ENCODE results near the gene DNAI4.

Gene DNAI4

DNA sequence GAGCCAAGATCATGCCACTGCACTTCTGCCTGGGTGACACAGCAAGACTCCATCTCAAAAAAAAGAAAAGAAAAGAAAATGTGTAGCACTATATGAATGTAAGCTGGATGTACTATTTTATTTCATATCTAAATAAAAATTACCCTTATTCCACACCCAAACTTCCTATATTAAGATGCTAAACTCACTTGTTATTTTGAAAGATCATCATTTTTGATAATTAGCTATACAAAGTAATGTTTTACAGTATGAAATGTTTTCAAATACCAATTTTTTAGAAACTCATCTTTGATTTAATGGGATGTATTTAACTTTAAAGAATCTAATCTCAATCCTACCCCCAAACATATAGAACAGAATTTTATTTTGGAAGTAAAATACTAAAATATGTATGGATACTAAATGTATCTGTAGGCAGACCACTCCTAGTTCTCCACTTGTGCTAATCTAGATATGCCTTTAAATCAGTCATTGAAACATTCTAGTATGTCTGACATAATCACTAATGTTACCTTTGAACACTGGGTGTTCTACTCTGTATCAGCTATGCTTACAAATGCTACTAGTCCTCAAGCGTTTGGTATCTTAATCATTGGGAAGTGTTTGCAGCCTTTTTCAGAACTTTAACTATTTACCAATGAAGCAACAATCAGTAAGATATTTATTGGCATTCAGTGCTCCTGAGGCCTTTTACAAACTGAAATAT lies 13.0 kb upstream of the DNAI4 start:
- peaks cover 66% of the 10 kb centered on the region for H3K36me3 Mint-ChIP-seq (ENCODE audit: low read depth)
- DNase-seq: no peak
- no peaks in the 10 kb centered on the region for H3K27me3 Mint-ChIP-seq
- no peak overlapping the region for H3K4me3 Mint-ChIP-seq
- H3K27ac Mint-ChIP-seq: peak overlapping the region; percentile 76
- peaks cover 86% of the 10 kb centered on the region for H3K4me1 Mint-ChIP-seq (ENCODE audit: low read depth)
- no peaks in the 10 kb centered on the region for H3K9me3 Mint-ChIP-seq

DNA sequence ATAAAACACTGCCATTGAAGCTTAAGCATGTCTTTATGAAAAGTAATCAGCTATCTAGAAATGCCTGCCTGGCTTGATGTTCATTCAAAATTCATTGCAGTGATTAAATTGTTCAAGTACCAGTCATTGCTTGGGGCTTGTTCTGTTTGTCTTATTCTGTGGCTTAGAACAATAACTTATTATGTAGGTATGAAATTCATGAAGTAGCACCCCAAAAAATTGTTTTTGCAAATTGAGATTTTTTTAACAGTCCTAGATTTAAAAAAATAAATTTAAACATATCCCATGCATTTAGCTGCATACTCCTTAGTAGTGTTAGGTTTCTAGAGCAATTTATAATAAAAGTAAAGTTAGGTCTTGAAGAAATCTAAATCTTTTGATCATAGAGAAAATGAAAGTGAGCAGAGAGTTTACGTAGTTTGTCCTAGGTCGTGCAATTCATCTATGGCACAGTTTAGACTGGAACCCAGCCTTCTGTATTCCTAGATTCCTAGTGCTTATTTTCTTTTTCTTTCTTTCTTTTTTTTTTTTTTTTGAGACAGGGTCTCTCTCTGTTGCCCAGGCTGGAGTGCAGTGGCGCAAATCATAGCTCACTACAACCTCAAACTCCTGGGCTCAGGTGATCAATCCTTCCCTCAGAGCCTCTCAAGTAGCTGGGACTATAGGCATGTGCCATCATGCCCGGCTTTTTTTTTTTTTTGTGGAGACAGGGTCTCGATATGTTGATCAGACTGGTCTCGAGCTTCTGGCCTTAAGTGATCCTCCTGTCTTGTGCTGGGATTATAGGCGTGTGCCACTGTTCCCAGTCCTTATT lies 9.4 kb upstream of the DNAI4 start:
- Mint-ChIP-seq H3K4me1 (ENCODE audit: low read depth) (peaks cover 69% of the 10 kb centered on the region), H3K4me3 (peak overlapping the region; percentile 86), H3K27me3 (no peaks in the 10 kb centered on the region), H3K27ac (peak overlapping the region; percentile 89), H3K9me3 (no peaks in the 10 kb centered on the region), H3K36me3 (ENCODE audit: low read depth) (peaks cover 58% of the 10 kb centered on the region)
- DNase-seq: no peak

DNA sequence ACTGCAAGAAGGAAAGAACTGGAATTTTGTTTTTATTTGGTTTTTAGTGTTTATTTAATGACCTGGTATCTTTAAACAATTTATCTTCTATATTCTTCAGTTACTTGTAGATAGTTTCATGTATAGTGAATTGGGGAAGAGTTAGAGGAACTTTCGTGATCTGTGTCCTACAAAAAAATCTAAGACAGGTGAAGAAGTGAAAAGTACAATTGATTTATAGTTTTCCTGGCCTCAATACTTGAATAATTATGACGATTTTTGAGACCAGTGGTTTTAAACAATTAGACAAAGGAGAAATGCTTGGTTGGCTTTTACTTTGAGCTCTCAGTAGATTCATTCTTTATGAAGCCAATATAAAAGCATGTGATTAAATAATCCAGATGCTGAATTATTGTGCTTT lies 7.6 kb upstream of the DNAI4 start:
- Mint-ChIP-seq H3K4me1 (ENCODE audit: low read depth) (peaks cover 64% of the 10 kb centered on the region), H3K27ac (peak overlapping the region; percentile 88), H3K36me3 (ENCODE audit: low read depth) (peaks cover 57% of the 10 kb centered on the region), H3K27me3 (no peaks in the 10 kb centered on the region), H3K9me3 (no peaks in the 10 kb centered on the region), H3K4me3 (peak overlapping the region; percentile 86)
- DNase-seq: no peak

DNA sequence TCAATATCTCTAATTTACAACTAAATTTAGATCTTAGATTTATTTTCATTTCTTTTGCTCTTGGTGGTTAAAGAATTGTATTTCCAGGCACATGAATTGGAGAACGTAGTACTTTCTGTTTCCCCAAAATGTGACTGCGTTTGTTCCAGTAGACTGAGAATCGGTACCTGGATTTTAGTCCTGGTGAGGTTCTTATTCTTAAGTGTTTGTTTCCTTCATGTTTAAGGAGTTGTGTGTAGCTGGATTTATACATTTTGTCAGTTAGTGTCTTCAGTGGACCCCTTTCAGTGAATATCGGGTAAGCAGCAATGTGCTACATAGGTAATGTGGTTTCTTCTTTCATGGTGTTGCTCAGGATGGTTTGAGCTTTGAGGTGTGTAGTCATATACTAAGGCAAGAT lies 6.9 kb upstream of the DNAI4 start:
- H3K36me3 Mint-ChIP-seq (ENCODE audit: low read depth): peaks cover 57% of the 10 kb centered on the region
- H3K9me3 Mint-ChIP-seq: no peaks in the 10 kb centered on the region
- H3K27ac Mint-ChIP-seq: peak overlapping the region; percentile 95
- H3K4me3 Mint-ChIP-seq: peak overlapping the region; percentile 86
- H3K27me3 Mint-ChIP-seq: no peaks in the 10 kb centered on the region
- H3K4me1 Mint-ChIP-seq (ENCODE audit: low read depth): peaks cover 62% of the 10 kb centered on the region
- no peak for DNase-seq

DNA sequence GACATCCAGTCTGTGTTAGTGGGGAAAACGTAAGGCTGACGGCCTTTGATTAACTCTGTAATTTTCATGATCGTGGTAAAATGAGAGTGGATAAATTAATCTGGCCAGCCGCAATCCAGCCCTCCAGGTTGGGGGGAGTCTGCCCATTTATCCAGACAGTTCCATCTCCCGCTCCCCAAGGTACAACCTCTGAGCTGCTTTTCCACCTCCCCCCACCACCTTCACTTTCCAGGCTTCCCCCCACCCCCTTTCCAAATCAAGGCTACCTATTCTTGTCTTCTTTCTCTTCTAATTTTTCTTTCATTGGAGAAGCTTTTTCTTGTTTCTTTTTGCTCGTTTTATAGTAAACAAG lies 6.1 kb upstream of the DNAI4 start:
- H3K4me1 Mint-ChIP-seq (ENCODE audit: low read depth): peaks cover 64% of the 10 kb centered on the region
- peaks cover 61% of the 10 kb centered on the region for H3K36me3 Mint-ChIP-seq (ENCODE audit: low read depth)
- no peak for DNase-seq
- peak overlapping the region; percentile 95 for H3K27ac Mint-ChIP-seq
- no peaks in the 10 kb centered on the region for H3K9me3 Mint-ChIP-seq
- H3K4me3 Mint-ChIP-seq: peak overlapping the region; percentile 86
- no peaks in the 10 kb centered on the region for H3K27me3 Mint-ChIP-seq

DNA sequence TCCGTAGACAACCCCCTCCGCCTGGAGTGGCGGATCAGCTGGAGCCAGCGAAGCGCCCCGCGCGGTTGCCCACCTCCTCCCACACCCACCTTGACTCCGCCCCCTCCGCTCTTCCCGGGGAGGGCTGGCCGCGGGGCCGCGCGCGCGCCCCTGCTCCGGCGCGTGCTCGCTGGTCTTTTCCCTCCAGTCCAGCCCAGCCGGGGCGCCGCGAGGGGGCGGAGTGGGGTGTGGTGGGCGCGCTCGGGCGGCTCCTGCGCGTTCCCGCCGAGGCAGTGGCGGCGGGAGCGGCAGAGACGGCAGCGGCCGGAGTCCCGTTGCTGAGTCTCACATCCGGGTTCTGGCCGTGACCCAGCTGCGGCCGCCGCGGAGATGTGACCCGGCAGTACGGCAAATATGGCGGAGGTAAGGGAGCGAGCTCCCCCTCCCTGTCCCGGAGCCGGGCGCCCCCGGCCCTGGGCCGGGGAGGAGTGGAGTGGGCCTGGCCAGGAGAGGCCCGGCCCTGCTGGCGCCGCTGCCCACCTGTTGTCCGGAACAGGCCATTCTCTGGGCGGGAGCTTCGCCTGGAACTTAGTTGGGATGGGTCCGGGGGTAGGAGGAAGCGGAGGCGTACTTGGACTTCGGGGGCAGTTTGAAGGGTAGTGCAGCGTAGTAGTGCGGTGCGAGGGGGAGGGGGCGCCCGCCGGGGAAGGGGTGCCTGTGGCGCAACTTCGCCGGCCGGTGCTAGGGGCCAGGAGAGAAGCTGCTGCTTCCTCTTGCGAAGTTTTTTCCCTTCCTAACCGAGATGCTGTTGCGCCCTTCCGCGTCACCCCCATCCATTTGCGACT lies 5.6 kb upstream of the DNAI4 start:
- Mint-ChIP-seq H3K4me3 (peak overlapping the region; percentile 86), H3K27me3 (no peaks in the 10 kb centered on the region), H3K27ac (peak overlapping the region; percentile 95), H3K36me3 (ENCODE audit: low read depth) (peaks cover 62% of the 10 kb centered on the region), H3K4me1 (ENCODE audit: low read depth) (peaks cover 61% of the 10 kb centered on the region), H3K9me3 (no peaks in the 10 kb centered on the region)
- peak; percentile 95 for DNase-seq

DNA sequence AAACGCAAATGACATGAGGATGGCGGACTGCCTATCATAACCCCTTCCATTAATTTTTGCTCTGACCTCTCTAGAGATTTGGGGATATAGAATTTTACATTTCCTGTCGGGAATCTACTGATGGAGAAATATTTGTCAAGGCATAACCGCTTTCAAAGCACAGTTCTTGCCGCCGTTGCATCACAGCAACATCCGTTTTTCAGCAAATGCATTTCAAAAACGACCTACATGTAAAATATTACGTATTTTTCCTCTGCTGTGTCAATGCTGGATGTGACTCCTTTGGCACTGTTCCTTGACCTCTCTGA lies 5.0 kb upstream of the DNAI4 start:
- peaks cover 56% of the 10 kb centered on the region for H3K4me1 Mint-ChIP-seq (ENCODE audit: low read depth)

DNA sequence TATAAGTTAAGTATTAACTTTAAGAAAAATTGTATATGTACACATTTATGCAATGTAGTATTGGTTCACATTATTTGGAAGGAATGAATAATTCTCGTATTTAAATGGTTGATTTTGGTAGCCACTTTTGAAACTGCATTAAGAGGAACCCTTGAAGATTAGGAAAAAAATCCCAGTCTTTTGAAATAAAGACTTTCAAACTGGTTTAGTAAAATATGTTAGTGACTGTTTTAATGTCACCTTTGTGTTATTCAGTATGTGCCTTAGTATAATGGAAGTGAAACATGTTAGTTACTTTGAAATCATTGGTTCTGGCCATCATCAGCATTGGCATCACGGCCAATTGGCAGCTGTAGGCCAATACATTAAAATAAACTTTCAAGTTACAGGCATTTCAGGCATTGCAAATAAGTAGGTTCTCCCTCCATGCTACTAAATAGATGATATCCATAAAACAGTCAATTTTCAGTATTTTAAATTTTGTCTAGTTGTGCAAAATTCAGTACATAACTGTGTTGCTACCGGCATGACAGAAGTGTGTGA lies 4.6 kb upstream of the DNAI4 start:
- H3K27me3 Mint-ChIP-seq: no peaks in the 10 kb centered on the region
- H3K4me3 Mint-ChIP-seq: peak overlapping the region; percentile 86
- H3K9me3 Mint-ChIP-seq: no peaks in the 10 kb centered on the region
- DNase-seq: no peak
- H3K36me3 Mint-ChIP-seq (ENCODE audit: low read depth): peaks cover 67% of the 10 kb centered on the region
- H3K27ac Mint-ChIP-seq: peak overlapping the region; percentile 95
- peaks cover 53% of the 10 kb centered on the region for H3K4me1 Mint-ChIP-seq (ENCODE audit: low read depth)

More for the DNA sequence above, 5.0 kb upstream of the DNAI4 start:
- no peak for DNase-seq
- Mint-ChIP-seq H3K27me3 (no peaks in the 10 kb centered on the region), H3K36me3 (ENCODE audit: low read depth) (peaks cover 63% of the 10 kb centered on the region), H3K9me3 (no peaks in the 10 kb centered on the region), H3K4me3 (peak overlapping the region; percentile 86), H3K27ac (peak overlapping the region; percentile 95)

DNA sequence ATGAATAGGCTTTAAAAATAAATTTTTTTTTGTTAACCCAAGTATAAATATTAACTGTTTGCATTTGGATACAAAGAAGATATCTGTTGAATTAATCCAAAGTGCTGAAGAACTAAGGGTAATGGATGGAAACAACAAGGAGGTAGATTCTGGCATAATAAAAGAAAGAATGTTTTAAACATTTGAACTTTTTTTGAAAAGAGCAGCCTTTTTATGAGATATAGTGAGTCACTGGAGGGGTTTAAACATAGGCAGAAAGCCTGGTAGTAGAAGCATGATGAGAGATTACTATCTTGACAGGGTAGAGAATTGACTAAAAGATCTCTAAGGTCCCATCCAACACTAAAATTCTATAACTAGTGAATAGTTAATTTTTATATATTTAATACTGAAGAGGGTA lies 2.9 kb upstream of the DNAI4 start:
- no peaks in the 10 kb centered on the region for H3K27me3 Mint-ChIP-seq
- no peak overlapping the region for H3K4me3 Mint-ChIP-seq
- H3K4me1 Mint-ChIP-seq (ENCODE audit: low read depth): peaks cover 51% of the 10 kb centered on the region
- DNase-seq: no peak
- peaks cover 62% of the 10 kb centered on the region for H3K36me3 Mint-ChIP-seq (ENCODE audit: low read depth)
- no peak overlapping the region for H3K27ac Mint-ChIP-seq
- H3K9me3 Mint-ChIP-seq: no peaks in the 10 kb centered on the region

DNA sequence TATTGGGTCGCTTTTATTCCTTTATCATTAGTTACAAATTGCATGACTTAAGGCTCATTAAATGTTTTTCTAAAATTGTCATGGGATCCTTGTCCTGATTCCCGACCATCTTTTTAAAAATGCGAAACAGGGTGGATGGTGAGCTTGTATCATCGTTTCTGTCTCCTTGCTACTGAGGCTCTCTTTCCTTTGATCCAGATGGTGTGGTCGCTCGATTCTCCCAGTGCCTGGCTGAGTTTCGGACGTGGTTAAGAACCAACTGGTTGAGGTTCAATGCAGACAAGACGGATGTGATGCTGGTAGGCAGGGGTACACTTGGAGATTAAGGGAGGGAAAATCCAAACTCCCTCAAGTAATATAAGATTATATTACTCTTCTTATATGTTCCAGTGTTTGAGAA lies 1.3 kb upstream of the DNAI4 start:
- Mint-ChIP-seq H3K4me1 (ENCODE audit: low read depth) (peaks cover 51% of the 10 kb centered on the region), H3K27me3 (no peaks in the 10 kb centered on the region), H3K36me3 (ENCODE audit: low read depth) (peaks cover 51% of the 10 kb centered on the region), H3K27ac (peak overlapping the region; percentile 99), H3K9me3 (no peaks in the 10 kb centered on the region), H3K4me3 (peak overlapping the region; percentile 96)
- no peak for DNase-seq

DNA sequence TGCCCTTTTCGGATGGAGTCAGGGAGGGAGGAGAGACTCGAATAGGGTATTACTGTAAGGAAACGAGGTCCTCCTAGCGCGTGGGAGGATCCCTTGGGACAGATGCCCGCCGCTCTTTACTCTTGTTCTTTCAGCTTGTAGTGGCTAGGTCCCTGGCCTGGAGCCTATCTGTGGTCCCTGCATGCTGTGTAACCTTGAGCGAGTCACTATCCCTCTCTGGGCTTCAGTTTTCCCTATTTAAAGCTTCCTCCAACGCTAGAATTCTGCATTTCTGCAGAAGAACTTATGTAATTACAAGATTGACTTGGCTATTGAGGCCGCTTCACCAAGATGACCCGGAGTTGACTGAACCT lies 878 bp upstream of the DNAI4 start:
- Mint-ChIP-seq H3K27me3 (no peaks in the 10 kb centered on the region), H3K36me3 (ENCODE audit: low read depth) (peaks cover 47% of the 10 kb centered on the region), H3K27ac (peak overlapping the region; percentile 99), H3K4me1 (ENCODE audit: low read depth) (peaks cover 54% of the 10 kb centered on the region), H3K4me3 (peak overlapping the region; percentile 96), H3K9me3 (no peaks in the 10 kb centered on the region)
- no peak for DNase-seq

DNA sequence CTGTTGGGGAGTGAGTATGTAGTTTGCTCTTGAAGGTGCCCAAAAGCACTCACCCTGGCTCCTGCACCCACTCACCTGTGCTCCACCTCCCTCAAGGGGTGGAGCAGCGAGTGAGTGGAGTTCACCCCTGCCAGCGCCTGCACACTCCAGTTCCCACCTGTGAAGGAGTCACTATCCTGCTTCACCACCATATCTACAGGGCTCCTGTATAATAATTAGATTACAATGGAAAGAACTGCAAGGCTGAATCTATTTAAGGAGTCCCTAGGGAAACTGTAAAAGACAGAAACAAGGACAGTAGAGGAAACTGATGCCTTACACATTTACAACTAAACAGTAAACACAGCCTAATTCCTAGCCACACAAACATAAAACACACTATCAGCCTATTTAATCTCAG lies 4.1 kb downstream of the DNAI4 start:
- no peak overlapping the region for H3K4me3 Mint-ChIP-seq
- peaks cover 22% of the 10 kb centered on the region for H3K4me1 Mint-ChIP-seq (ENCODE audit: low read depth)
- DNase-seq: no peak
- peaks cover 4% of the 10 kb centered on the region for H3K9me3 Mint-ChIP-seq
- no peak overlapping the region for H3K27ac Mint-ChIP-seq
- peaks cover 39% of the 10 kb centered on the region for H3K36me3 Mint-ChIP-seq (ENCODE audit: low read depth)
- H3K27me3 Mint-ChIP-seq: no peaks in the 10 kb centered on the region

DNA sequence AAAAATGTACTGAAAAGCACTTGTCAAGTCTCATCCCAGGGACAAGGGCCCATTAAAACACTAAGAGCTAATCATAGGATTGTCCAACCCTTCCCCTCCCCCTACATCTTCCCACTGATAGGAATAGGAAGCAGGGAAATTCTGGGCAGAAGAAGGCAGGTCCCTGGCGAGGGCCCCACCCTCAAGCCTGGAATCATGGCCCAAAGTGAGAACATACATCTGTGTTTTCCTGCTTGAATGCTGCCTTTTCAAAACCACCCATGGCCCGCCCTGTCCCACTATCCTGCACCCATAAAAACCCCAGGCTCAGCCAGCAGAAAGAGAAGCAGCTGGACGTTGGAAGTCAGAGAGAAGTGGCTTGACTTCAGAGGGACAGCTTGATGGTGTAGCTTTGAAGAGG lies 4.8 kb downstream of the DNAI4 start:
- Mint-ChIP-seq H3K4me3 (no peak overlapping the region), H3K27me3 (no peaks in the 10 kb centered on the region), H3K9me3 (peaks cover 4% of the 10 kb centered on the region), H3K27ac (no peak overlapping the region), H3K36me3 (ENCODE audit: low read depth) (peaks cover 32% of the 10 kb centered on the region), H3K4me1 (ENCODE audit: low read depth) (peaks cover 22% of the 10 kb centered on the region)
- no peak for DNase-seq

DNA sequence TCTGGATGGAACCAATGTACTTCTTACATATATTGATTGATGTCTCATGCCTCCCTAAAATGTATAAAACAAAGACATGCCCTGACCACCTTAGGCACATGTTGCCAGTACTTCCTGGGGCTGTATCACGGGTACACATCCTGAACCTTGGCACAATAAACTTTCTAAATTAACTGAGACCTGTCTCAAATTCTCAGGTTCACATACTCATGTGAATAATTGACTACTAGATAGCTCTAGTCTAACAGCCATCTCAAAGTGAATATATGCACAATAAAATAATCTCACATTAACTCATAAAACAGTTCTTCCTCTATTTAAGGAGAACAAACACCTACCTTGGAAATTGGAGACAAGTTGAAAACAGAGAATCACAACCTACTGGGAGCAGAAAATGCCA lies 5.6 kb downstream of the DNAI4 start:
- no peak for DNase-seq
- Mint-ChIP-seq H3K36me3 (ENCODE audit: low read depth) (peaks cover 26% of the 10 kb centered on the region), H3K4me3 (no peak overlapping the region), H3K27ac (no peak overlapping the region), H3K9me3 (peaks cover 4% of the 10 kb centered on the region), H3K27me3 (no peaks in the 10 kb centered on the region), H3K4me1 (ENCODE audit: low read depth) (peaks cover 22% of the 10 kb centered on the region)

All from activated T-cell treated with anti-CD3 and anti-CD28 coated beads, Interleukin-2, amount 50 U/mL, for 24 hours (primary cell).